HCT116 (cell line): ENCODE data around the gene XAF1. TPM values are rescaled to one million over a fixed set of nuclear protein-coding genes. Genes with fewer than 3 reads are reported as not detected.

Source experiments
- ATAC-seq: fragments of 200-7000 bp; cut with Tn5 transposase; 2 replicates; pipeline ENCODE4 v1.9.1; 2020; ENCODE audit warnings: mild to moderate bottlenecking, moderate library complexity
- BruUV-seq: library from RNA; stranded (reverse); fragments of 400-500 nt; replicated peaks from 2 replicates; lab custom pipeline; 2021; lab: Mats Ljungman, UMichigan
- CTCF ChIA-PET: fragments of 300-600 bp; sonication (Branson Sonifier 250); formaldehyde crosslinking; loops from one replicate; lab custom pipeline; 2021; ENCODE audit warnings: antibody characterized with exemption; lab: Charles Lee
- POLR2A ChIA-PET: fragments of 300-600, 350-600 bp; sonication (Branson Sonifier 250); formaldehyde crosslinking; loops from one replicate; lab custom pipeline; 2021; ENCODE audit warnings: antibody characterized with exemption; lab: Charles Lee
- RAD21 ChIA-PET, 2 experiments: fragments of 300-600 bp; sonication (Branson Sonifier 250); formaldehyde crosslinking; loops; one replicate each; lab custom pipeline; 2023; ENCODE audit warnings: low total read pairs in 2 of 2; ENCODE audit not compliant: uncharacterized antibody in 2 of 2, unreplicated experiment in 2 of 2, low non-redundant PET in 1 of 2; lab: Charles Lee
- DNase-seq: peaks from one replicate; pipeline ENCODE4 v3.0.0-alpha.2; 2010; ENCODE audit warnings: low read depth, low spot score
- H2AFZ ChIP-seq: fragments of 200-600 bp; shearing (Covaris generic), sonication (generic); 2 replicates; pipeline ENCODE4 v1.6.1; 2017; ENCODE audit warnings: low read depth, mixed run types, mixed read lengths, antibody characterized with exemption, low read length; ENCODE audit not compliant: poor library complexity, severe bottlenecking
- H3K27ac ChIP-seq: 2 replicates; pipeline ENCODE4 v1.5.1; 2012; ENCODE audit warnings: low read depth, low read length
- H3K27me3 ChIP-seq: fragments of 200-600 bp; sonication (generic); 2 replicates; pipeline ENCODE4 v1.6.1; 2016; ENCODE audit warnings: mixed run types, low read length, mixed read lengths; ENCODE audit not compliant: insufficient read depth
- H3K36me3 ChIP-seq, 2 experiments: fragments of 200-500 bp in 1 of 2; fragments of 200-600 bp in 1 of 2; sonication (Bioruptor generic) in 1 of 2; sonication (generic) in 1 of 2; 2 replicates each; pipeline versions ENCODE4 v1.5.1 to v1.6.1; 2014 to 2016; ENCODE audit warnings: low read length in 2 of 2, inconsistent platforms in 1 of 2, mixed read lengths in 1 of 2, mixed run types in 1 of 2; ENCODE audit not compliant: insufficient read depth in 2 of 2, control insufficient read depth in 1 of 2
- H3K4me1 ChIP-seq, 2 experiments: fragments of 200-600 bp in 1 of 2; sonication (generic) in 1 of 2; 2 replicates each; pipeline versions ENCODE4 v1.5.1 to v1.6.1; 2012 to 2017; ENCODE audit warnings: low read length in 2 of 2, inconsistent platforms in 1 of 2, mild to moderate bottlenecking in 1 of 2, mixed read lengths in 1 of 2, mixed run types in 1 of 2, moderate library complexity in 1 of 2; ENCODE audit not compliant: insufficient read depth in 2 of 2, control insufficient read depth in 1 of 2
- H3K4me2 ChIP-seq: fragments of 200-600 bp; sonication (generic); 2 replicates; pipeline ENCODE4 v1.6.1; 2017; ENCODE audit warnings: mixed run types, low read length, mixed read lengths
- H3K4me3 ChIP-seq, 2 experiments: fragments of 200-600 bp in 1 of 2; sonication (generic) in 1 of 2; replicated peaks in 1 of 2; 2 replicates each; pipeline ENCODE4 v1.5.1; 2011 to 2016; ENCODE audit warnings: low read length in 2 of 2, control low read depth in 1 of 2, low read depth in 1 of 2, mild to moderate bottlenecking in 1 of 2, mixed read lengths in 1 of 2, mixed run types in 1 of 2
- H3K79me2 ChIP-seq: fragments of 200-600 bp; sonication (generic); 2 replicates; pipeline ENCODE4 v1.6.1; 2017; ENCODE audit warnings: mild to moderate bottlenecking, mixed run types, low read length, moderate library complexity, mixed read lengths; ENCODE audit not compliant: insufficient read depth
- H3K9ac ChIP-seq: fragments of 200-600 bp; sonication (generic); 2 replicates; pipeline ENCODE4 v1.6.1; 2016; ENCODE audit warnings: low read length, mixed read lengths
- H3K9me2 ChIP-seq: fragments of 200-600 bp; sonication (generic), shearing (Covaris generic); 2 replicates; pipeline ENCODE4 v1.6.1; 2017; ENCODE audit warnings: mixed run types, mild to moderate bottlenecking, moderate library complexity; ENCODE audit not compliant: insufficient read depth
- H3K9me3 ChIP-seq, 2 experiments: fragments of 200-500 bp in 1 of 2; fragments of 200-600 bp in 1 of 2; sonication (Bioruptor generic) in 1 of 2; sonication (generic) in 1 of 2; 2 replicates each; pipeline ENCODE4 v1.6.1; 2014 to 2017; ENCODE audit warnings: low read length in 2 of 2, mixed read lengths in 2 of 2, inconsistent platforms in 1 of 2, low read depth in 1 of 2, mild to moderate bottlenecking in 1 of 2, mixed run types in 1 of 2, moderate library complexity in 1 of 2; ENCODE audit not compliant: control insufficient read depth in 1 of 2, insufficient read depth in 1 of 2
- H4K20me1 ChIP-seq: fragments of 200-600 bp; sonication (generic), shearing (Covaris generic); 2 replicates; pipeline ENCODE4 v1.6.1; 2017; ENCODE audit warnings: mixed run types, mild to moderate bottlenecking, moderate library complexity; ENCODE audit not compliant: insufficient read depth
- ATF3 ChIP-seq: IDR thresholded peaks from 2 replicates; pipeline ENCODE4 v1.6.1; 2012
- CBX3 ChIP-seq: IDR thresholded peaks from 2 replicates; pipeline ENCODE4 v1.6.1; 2012; ENCODE audit warnings: low read depth
- CTCF ChIP-seq, 3 experiments: fragments of 200-600 bp in 1 of 3; sonication (generic) in 1 of 3; IDR thresholded peaks in 2 of 3; conservative IDR thresholded peaks in 1 of 3; 2 replicates each; pipeline ENCODE4 v1.5.1; 2012 to 2017; ENCODE audit warnings: low read depth in 2 of 3, low read length in 2 of 3, antibody characterized with exemption in 1 of 3, borderline replicate concordance in 1 of 3, control low read depth in 1 of 3, mild to moderate bottlenecking in 1 of 3, mixed read lengths in 1 of 3, mixed run types in 1 of 3, moderate library complexity in 1 of 3; ENCODE audit not compliant: insufficient read depth in 1 of 3
- ELF1 ChIP-seq: IDR thresholded peaks from 2 replicates; pipeline ENCODE4 v1.6.1; 2012; ENCODE audit warnings: low read depth, borderline replicate concordance
- RAD21 ChIP-seq: IDR thresholded peaks from 2 replicates; pipeline ENCODE4 v1.6.1; 2012; ENCODE audit warnings: low read depth, mild to moderate bottlenecking
- REST ChIP-seq: IDR thresholded peaks from 2 replicates; pipeline ENCODE4 v1.6.1; 2012; ENCODE audit warnings: low read depth
- SP1 ChIP-seq: IDR thresholded peaks from 2 replicates; pipeline ENCODE4 v1.6.1; 2012; ENCODE audit warnings: low read depth
- ZFX ChIP-seq: fragments of 450-650 bp; IDR thresholded peaks from 2 replicates; pipeline ENCODE4 v1.6.1; 2017
- intact Hi-C: fragments of 100-400 bp; cut with micrococcal nuclease; formaldehyde crosslinking; loops from 2 replicates; pipeline ENCODE4 v1.10.0; 2022
- total RNA-seq: library from RNA; stranded (reverse); gene quantifications from one replicate; pipeline ENCODE4 v1.2.1, GENCODE V29; 2021; ENCODE audit not compliant: unreplicated experiment

The XAF1 gene
- total RNA-seq, 1 experiment from 2014 or later = 0.25 TPM

GRCh38 chr17:6713130-6713917 lies 42.5 kb upstream of the XAF1 start, which contains the start of gene SLC13A5:
TSS of gene SLC13A5 (minus strand) at chr17:6713369. CDS start at chr17:6713333, 36 bp downstream.
- DNase-seq (no peak), ATAC-seq (peak; percentile 58)
- H2AFZ ChIP-seq = no peak within 1 kb of the TSS
- TF ChIP-seq REST (no peak), CTCF (IDR thresholded peaks at IDR 0.05 in 2 of 3, conservative IDR thresholded peaks at IDR 0.05 in 1 of 3; ENCODE audit: borderline replicate concordance in 1 of 3, insufficient read depth in 1 of 3, low read depth in 2 of 3, low read length in 2 of 3) (no peak), ZFX (no peak), RAD21 (no peak), SP1 (no peak), ELF1 (no peak), ATF3 (no peak), CBX3 (no peak)
- no peaks in the 10 kb centered on the region for H3K79me2 ChIP-seq
- H4K20me1 ChIP-seq = no peaks in the 10 kb centered on the region
- ChIA-PET POLR2A (interaction anchor here (0.5 kb wide), 1 partner anchor 254 kb away, joined by 3 read pairs; no protein-coding TSS in a partner anchor), RAD21 (no interaction called here), CTCF (interaction anchor here (3.1 kb wide), 1 partner anchor 12 kb away, joined by 10 read pairs; no protein-coding TSS in a partner anchor)
- H3K4me1 ChIP-seq = peaks cover 8% of the 10 kb centered on the region in 2 experiments; a peak in 3 of 4 replicates
- no peak within 1 kb of the TSS for H3K4me3 ChIP-seq
- H3K9me2 ChIP-seq = no peaks in the 10 kb centered on the region
- intact Hi-C loops = no loop called here
- no TSS peak for BruUV-seq
- no peak within 1 kb of the TSS for H3K27ac ChIP-seq
- H3K27me3 ChIP-seq = no peaks in the 10 kb centered on the region
- no peak within 1 kb of the TSS for H3K9ac ChIP-seq
- H3K36me3 ChIP-seq = no peaks in the 10 kb centered on the region
- H3K4me2 ChIP-seq = 0 out of 2 replicates have a peak within 1 kb of the TSS, but pooled peaks have one; percentile 12
- no peaks in the 10 kb centered on the region for H3K9me3 ChIP-seq
